NCI-H524 (cell line): ENCODE results near the gene PHKB.
"Not testable (repeated sequence)": the region's sequence is repeated elsewhere in the genome, so short reads cannot be mapped to it uniquely, and the experiment has no call there.

ENCODE experiments used
- DNase-seq, 2 experiments: peaks; one replicate each; lab custom pipeline; 2025; lab: John Stamatoyannopoulos, UW

PHKB gene

DNA sequence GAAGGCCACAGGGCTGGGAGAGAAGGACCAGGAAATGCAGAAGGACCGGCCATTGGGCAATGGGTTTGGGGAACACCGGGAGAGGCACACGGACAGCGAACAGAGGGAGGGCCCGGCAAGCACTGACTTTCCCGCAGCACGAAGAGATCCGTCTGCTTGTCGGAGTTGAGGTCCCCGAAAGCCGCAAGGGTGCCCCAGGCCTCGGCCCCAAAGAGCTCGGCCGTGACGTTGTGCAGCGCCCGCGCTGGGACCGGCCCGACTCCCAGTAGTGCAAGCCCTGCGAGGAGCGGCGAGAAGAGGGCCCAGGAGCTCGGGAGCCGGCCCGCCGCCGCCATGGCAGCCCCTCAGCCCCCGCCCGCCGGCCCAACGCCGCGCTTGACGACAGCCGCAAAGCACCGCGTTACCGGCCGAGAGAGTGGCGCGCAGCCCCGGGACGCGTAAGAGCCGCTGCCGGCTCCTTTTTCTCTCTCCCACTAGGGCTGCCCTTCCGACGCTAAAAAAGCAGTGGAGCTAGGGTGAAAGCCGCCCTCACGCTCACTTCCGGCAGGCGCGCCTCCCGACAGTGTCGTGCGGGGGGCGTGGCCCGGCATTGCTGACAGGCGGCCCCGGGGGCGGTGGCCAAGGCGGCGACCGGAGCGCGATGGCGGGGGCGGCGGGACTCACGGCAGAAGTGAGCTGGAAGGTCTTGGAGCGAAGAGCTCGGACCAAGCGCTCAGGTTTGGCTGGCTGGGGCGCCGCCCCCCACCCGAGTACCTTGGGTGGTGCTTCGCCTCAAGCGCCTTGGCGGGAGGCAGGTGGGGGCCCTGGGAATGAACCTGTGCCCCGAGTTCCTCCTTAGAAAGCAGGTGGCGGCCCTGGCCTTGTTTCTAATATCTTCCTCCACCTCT lies at the start of gene PHKB, which contains the start of gene ITFG1:
TSS of gene PHKB (plus strand) at position 621 of the 887 bp plus-strand sequence. CDS start at position 641, 20 bp downstream.
TSS of gene ITFG1 (minus strand) at position 353 of the 887 bp plus-strand sequence. CDS start at position 335, 18 bp downstream.
- peak; percentile 80 to 93 for DNase-seq

DNA sequence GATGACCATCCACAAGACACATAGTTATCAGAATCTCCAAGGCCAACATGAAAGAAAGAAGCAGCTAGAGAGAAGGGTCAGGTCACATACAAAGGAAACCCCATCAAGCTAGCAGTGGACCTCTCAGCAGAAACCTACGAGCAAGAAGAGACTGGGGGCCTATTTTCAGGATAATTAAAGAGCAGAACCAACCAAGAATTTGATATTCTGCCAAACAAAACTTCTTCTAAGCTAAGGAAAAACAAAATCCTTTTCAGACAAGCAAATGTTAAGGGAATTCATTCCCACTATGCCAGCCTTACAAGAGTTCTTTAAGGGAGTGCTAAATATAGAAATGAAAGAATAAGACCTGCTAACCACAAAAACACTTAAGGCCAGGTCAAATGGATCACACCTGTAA lies 48.1 kb upstream of the PHKB start:
- no peak for DNase-seq

DNA sequence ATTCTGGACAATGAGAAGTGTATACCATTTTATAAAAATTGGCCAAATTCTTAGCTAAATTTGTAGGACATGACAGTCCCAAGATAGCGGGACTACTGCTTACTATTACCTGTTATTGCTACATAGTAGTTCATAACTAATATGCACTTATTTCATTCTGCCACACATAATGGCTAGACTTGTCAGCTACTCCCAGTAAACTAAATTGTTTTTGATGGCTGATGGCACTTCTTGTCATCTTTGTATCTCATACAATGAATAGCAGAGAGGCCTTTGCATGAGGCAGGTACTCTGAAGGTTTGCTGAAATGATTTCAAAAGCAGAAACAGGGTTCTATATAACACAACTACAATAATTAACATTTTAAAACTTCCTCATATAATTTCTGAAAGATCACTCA lies 44.3 kb upstream of the PHKB start:
- no peak for DNase-seq

DNA sequence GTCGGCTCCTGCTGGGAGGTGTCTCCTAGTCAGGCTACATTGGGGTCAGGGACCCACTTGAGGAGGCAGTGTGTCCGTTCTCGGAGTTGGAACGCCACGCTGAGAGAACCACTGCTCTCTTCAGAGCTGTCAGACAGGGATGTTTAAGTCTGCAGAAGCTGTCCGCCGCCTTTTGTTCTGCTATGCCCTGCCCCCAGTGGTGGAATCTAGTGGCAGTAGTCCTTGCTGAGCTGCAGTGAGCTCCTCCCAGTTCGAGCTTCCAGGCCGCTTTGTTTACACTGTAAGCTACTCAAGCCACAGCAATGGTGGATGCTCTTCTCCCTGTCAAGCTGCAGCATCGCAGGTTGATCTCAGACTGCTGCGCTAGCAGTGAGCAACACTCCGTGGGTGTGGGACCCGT lies 36.3 kb upstream of the PHKB start:
- DNase-seq: no peak

DNA sequence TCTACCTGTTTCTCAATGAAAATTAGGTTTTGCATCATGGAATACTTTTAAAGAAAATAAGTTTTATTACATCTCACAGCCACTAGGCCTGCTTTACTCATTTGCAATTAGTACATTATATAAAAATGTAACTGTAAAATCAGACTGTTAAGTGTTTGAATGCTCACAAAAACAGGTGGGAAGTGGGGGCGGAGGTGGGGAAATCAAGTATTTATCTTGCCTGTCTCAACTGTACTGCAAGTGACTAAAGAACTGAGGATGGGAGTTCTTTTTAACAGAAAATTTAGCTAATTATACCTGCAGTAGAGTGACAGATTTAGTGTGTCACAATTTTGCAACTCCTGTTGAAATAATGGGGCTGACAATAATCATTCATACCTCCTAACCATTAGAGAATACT lies 34.3 kb upstream of the PHKB start:
- DNase-seq: no peak

DNA sequence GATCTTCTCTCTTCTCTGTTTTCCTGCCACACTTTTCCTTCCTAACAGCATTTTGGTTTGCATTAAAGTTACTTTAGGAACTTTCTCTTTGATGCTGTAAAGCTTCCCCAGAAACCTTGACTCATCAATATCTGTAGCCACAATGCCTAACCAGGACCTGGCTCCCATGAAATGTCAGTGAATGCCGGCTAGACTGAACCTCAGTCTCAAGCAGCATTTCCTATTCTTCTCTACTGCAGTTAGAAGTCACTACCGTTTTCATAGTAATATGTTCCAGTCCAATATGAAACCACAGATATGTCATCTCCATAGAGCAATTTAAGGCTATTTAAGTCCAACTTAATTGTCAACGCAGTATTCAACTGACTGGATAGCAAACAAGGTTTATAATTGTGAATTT lies 29.2 kb upstream of the PHKB start:
- no peak for DNase-seq

DNA sequence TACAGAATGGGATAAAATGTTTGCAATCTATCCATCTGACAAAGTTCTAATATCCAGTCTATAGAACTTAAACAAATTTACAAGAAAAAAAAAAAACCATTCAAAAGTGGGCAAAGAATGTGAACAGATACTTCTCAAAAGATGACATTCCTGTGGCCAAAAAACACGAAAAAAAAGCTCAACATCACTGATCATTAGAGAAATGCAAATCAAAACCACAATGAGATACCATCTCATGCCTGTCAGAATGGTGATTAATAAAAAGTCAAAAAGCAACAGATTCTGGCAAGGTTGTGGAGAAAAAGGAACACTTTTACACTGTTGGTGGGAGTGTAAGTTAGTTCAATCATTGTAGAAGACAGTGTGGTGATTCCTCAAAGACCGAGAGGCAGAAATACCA lies 26.9 kb upstream of the PHKB start:
- not testable (repeated sequence) for DNase-seq

DNA sequence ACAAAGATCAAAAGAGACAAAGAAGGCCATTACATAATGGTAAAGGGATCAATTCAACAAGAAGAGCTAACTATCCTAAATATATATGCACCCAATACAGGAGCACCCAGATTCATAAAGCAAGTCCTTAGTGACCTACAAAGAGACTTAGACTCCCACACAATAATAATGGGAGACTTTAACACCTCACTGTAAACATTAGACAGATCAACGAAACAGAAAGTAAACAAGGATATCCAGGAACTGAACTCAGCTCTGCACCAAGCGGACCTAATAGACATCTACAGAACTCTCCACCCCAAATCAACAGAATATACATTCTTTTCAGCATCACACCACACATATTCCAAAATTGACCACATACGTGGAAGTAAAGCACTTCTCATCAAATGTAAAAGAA lies 21.1 kb upstream of the PHKB start:
- not testable (repeated sequence) for DNase-seq

DNA sequence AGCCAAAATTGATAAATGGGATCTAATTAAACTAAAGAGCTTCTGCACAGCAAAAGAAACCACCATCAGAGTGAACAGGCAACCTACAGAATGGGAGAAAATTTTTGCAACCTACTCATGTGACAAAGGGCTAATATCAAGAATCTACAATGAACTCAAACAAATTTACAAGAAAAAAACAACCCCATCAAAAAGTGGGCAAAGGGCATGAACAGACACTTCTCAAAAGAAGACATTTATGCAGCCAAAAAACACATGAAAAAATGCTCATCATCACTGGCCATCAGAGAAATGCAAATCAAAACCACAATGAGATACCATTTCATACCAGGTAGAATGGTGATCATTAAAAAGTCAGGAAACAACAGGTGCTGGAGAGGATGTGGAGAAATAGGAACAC lies 18.2 kb upstream of the PHKB start:
- not testable (repeated sequence) for DNase-seq

DNA sequence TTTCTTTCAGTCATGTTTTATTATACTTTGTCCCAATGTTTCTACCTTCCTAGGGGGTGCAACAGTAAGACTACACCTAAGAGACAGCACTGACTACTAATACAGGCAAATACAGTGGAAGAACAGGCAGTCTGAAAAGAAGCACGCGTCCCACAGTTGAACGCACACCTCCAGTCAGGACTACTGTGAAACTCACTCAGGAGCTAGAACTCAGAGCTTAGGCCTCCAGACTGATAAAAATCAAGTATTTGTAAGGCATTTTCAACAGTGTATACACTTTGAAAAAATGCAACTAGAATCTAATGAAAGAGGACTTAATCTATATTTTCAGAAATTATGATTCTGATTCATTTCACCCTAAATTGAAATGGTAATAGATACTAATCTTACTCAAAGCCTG lies 14.7 kb upstream of the PHKB start:
- no peak for DNase-seq

DNA sequence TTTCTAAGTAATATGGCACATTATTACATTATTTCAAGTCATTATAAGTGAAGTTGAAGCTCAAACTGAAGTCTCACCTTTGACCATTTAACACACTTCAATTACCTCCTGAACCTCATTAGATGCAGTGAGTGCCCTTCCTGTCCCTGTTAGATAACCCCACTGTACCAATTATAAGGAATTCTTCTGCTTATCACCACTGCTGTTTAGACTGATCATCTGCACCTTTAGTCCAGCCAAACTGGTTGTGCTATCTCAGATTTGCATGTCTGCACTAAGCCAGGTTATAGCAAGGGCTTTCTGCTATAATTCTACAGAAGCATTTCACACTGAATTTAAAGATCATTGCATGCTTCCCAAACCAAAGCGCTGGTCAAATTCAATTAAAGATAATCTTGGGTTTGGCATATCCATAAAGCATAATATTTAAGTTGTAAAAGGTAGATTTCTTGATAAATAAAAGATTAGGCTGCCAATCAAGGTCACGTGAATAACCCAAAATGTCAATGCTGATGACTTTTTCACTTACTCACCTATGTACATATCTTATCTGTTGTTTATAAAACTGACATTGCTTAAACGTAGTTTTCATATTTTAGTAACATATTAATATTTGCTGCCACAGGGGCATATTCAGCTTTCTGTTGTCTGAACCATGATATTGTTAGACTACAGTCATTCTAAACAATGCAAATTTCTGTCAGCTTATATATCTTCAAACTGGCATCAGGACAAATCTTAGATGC lies 12.1 kb upstream of the PHKB start:
- no peak for DNase-seq

DNA sequence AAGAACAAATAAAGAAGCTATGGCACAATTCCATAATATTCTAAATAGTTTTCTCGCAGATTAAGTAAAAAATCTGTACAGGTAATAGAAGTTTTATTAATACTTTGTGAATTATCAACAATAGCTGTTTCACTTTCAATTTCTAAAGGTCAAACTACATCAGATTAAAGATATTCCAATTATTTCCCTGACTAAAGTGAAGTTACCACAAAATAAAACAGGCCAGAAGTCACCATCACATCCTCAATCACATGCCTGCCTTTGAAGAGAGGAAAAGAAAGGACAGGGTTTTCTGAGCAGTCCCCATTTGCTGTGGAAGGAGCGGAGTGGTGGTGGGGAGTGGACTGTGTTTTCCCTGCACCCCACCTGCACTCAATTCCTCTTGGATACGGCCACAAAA lies 11.3 kb upstream of the PHKB start:
- DNase-seq: no peak

DNA sequence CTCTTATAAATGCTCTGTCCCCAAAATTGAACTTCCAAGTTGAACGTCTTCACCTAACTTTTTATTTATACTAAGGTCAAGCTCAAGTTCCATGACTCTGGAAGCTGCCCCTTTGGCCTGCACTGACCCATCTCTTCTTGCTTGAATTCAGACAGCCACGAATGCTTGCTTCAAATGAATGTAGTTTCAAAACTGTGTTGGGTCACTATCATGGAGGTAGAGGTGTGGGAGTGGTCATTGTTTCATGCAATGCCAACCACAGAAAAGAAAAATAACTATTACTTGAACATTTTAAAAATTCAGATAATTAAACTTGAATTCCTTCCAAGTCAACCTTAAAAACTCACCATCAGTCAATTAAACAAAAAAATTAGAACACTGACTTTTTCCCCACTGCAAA lies 2.8 kb upstream of the PHKB start:
- DNase-seq: no peak

DNA sequence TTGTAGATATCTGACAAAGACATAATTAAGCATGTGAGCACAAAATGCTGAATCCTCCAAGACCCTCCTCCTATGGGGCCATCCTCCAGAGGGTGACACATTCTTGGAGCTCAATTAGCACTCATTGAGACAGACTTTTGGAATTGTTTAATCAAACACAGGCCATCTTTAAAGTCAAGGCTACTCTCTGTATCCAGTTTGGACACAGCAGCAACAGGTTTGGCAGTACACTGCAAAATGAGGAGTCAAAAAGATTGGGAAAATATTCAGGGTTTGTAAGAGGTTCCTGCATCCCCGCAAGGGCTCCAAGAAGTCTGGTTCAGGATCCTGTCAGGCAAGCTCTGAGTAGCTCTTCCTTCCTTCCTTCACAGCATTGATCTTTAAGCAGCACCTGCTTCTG lies 1.5 kb upstream of the PHKB start:
- DNase-seq: no peak

DNA sequence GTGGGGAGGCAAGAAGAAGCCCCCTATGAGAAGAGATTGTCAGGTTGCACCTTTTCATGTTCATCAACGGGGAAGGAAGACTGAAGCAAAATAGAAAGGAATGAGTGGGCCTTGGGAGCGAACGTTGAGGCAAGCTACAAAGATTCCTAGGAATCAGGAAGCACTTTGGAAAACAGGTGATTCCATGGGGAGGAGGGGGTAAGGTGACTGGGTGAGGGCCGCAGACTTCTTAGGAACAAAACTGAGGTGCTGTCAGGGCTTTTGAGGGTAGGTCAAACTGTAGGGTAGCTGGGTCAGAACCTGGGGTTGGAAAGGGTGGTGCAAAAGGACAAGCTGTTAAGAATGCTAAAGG lies 796 bp upstream of the PHKB start:
- peak in 1 of 2 experiments; percentile 20 for DNase-seq

DNA sequence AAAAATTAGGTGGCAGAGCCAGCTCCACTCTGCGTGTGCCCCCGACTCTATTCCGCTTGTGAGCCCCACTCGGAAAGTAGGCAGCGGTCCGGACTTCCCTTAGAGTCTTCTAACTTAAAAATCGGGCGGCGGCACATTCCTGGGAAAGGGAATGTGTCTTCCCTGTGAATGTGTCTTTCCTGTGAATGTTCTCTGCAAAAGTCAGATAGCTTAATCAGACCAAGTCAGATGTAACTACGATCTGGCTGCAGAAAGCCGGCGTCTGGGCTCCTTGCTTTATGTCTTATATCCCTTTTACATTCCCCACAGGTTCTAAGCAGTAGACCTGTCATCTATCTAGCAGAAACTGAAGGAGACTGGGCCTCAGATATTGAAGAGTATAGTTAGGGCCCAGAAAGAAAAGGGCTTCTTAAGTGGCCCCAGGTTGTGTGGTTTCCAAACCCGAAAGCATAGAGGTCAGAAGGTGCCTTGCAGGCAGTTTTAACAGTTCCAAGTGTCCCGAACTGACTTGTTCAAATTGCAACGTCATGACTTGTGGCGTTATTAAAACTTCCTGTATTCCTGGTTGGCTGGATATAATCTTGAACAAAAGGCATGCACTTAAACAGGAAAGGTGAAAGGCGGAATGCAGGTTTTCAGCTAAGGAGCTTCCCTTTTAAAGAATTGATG lies 601 bp downstream of the PHKB start:
- DNase-seq: peak in 1 of 2 experiments; percentile 28

DNA sequence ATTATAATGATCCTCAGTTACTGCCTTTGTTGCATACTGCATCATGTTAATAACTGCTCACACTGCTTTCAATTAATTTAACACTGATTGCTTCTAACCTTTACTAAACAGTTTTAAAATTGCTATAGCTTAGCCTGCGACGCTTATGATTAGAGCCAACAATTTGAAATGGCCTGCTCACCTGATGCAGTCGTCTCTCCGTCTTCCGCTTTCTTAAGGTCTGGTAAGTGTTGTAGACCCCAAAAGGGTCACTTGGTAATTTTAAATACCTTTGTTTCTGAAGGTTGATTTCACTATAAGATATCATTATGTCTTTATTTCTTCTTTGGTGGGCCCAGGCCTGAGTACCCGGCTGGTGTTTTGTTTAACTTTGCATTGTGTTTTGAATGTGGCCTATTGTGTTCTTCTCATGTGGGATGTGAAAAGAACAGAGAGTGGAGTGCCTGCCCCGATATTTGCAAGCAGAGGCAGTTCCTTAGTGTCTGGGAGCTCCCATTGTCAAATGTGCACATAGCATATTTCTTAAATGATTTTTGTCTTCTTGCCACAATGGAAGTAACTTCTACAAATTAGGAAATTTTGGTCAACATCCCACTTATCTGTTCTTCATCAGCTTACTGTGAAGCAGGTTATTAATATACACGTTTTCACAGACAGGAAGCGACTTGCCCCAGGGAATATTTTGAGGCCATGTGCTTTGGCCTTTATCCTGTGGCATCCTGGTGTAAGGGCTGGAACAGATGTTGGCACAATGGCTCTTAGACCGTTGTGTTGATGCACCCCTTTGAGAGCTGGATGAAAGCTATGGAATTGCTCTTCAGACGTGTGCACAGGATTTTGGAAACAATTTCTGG lies 2.9 kb downstream of the PHKB start:
- no peak for DNase-seq

DNA sequence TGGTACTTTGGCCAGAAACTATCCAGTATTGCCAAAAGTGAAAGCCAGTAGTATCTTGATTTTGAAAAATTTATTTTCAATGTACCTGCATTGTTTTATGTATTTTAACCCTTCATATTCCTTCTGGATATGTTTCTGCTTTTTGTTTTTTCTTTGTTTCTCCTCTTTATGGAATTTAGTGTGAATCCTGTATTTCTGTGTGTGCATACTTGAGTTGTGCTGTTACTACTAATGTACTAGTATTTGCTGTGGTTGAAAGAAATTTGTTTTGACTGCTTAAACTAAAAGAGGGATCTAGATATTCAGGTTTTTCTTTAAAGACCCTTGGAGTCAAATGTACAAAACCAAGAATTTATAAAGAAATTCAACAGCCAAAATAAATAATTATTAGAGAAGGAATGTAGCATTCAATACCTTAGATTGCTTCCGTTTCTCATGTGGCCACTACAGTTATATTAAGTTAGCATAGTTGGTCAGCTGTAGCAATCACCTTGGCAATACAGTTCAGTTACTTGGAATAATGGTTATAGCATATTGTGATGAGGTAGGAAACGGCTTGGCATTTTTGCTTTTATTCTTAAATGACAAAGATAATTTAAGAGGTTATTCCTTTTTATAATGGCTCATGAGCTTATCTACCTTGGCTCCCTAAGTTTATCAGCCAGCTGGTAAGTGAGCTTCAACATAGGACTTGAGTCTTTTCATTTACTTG lies 4.9 kb downstream of the PHKB start:
- no peak for DNase-seq

DNA sequence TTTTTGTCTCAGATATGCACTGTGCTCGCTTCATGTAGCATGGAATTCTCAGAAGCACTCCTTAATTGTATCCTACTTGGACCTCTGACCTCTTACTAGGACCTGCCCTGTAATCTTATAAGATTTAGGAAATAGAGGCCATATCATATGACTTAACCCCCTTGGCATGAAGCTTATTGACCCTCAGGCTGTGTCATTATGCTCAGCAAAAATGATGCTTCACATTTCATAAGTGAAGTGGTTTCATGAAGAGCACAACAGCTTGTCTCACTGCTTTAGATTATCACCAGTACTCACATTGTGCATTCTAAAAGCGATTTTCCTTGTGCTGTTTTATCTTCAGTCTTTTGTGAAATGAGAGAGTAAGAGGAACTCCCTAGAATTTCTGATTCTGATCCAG lies 6.4 kb downstream of the PHKB start:
- DNase-seq: no peak

DNA sequence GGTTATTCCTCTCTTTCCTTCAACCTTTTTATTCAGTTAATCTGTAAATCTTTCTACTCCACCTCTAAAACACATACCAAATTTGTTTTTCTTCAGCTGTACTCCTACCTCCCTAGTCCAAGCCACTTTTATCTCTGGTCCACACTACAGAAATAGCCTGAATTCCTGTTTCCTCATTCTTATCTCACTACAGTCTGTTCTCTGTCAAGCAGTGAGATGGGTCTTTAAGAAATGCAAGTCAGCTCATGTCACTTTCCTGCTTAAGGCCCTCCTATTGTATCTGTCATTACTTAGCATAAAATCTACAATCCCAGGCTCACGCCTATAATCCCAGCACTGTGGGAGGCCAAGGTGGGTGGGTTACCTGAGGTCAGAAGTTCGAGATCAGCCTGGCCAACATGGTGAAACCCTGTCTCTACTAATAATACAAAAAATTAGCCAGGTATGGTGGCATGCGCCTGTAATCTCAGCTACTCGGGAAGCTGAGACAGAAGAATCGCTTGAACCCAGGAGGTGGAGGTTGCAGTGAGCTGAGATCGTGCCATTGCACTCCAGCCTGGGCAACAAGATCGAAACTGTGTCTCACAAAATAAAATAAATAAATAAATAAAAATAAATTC lies 7.0 kb downstream of the PHKB start:
- not testable (repeated sequence) for DNase-seq

DNA sequence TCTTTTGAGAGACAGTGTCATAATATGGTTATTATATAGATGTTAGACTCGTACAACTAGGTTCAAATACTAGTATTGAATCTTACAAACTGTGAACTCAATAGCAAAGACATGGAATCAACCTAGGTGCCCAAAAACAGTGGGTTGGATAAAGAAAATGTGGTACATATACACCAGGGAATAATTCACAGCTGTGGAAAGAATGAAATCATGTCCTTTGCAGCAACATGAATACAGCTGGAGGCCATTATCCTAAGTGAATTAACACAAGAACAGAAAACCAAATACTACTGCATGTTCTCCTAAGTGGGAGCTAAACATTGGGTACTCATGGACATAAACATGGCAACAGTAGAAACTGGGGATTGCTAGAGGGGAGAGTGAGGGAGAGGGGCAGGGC lies 8.1 kb downstream of the PHKB start:
- DNase-seq: no peak
